NCI-H446 (cell line): Measurements from ENCODE around the gene HLA-DMA.
"Not testable (repeated sequence)": the region's sequence is repeated elsewhere in the genome, so short reads cannot be mapped to it uniquely, and the experiment has no call there.

Experiments
- DNase-seq, 2 experiments: peaks; one replicate each; lab custom pipeline; 2025; lab: John Stamatoyannopoulos, UW

The HLA-DMA gene

GRCh38 chr6:32954986-32955802, 2.3 kb upstream of the HLA-DMA start:
- DNase-seq: no peak

DNA sequence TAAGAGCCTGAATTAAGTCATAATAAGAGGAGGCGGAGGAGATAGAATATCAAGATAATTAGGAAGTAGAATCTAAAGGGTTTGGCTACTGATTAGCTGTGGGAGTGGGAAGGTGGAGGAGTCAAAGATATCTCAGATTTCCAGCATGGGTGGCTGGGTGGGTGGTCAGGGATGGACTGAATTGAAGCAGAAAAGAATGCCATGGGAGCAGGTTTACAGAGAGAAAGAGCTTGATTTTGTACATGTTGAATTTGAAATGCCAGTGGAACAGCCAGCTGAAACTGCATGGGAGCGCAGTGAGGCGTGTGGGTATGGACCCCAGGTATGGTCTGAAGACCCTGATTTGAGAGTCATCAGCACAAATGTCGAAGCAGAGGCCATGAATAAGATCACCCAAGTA, 1.4 kb upstream of the HLA-DMA start:
- no peak for DNase-seq

- no peak for DNase-seq
These were observed 878 bp upstream of the HLA-DMA start for GRCh38 chr6:32953775-32954174.

GRCh38 chr6:32950449-32950848, 2.4 kb downstream of the HLA-DMA start:
- DNase-seq: no peak

DNA sequence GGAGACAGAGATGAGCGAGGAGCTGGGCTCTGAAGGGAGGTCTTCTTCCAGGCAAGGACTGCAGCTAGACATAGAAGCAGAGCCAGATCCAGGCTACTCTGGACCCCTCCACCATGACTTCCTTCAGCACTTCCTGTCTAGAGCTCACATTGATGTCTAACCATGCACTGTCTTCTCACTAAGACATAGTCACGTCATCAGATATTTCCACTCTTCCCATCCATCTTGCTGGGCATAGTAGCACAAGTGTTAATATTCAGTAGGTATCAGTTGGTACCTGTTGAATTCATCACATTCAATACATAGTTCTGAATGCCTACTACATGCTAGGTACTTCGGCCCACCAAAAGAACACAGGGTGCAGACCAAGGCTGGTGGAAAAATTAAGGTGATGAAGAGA, 2.9 kb downstream of the HLA-DMA start:
- DNase-seq: no peak

DNA sequence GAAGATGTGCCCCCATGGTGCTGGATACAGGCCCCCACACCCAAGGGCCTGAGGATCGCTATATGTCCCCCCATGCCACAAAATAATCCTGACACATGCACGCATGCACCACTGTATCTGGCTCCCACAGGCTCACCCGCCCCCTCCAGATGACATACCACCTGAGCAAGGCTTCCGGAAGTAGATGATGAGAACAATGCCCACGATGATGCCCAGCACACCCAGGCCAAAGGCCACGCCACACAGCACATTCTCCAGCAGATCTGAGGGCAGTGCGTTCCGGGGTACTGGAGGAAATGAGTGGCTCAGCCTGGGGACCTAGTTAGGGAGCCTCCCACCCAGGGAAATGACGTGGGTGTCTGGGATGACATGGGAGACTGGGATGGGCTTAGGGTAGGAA, 3.8 kb downstream of the HLA-DMA start:
- DNase-seq: no peak

DNA sequence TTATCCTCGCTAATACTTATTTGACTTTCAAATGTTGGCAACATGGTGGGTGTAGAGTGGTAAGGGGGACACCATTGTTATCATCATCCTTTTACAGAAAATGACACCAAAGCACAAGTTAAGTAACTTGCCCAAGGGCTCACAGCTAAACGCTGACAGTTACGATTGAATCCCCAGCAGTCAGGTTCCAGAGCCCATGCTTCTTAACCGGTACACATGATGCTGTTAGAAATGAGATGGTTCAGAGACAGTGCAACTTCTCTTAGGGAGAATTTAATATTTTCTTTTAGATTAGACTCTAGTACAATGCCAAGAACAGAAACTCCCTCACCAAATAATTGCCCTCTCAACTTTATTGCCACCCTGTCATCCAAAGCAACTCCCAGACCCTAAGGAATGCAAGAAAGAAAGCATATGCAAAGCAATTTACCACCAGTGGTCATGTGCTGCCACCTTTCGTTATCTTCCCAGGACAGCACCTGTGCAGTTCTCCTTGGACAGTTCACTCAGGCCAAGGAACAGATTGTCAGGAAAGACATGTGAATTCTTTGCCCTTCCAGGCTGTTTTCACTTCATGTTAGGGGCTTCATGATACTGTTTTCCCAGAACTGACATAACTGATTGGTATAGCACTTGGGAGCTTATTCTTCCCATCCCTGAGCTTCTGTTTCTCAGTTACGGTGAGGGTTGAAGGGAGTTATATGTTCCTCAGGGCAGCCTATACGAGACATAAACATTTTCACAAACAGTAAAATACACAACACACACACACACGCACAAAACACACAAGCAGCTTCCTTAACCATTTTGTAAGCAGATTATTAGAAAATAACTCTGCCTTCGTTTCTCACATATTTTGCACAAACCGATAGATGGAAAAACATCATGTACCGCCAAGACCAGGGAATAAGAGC, 5.1 kb downstream of the HLA-DMA start:
- peak; percentile 5 to 33 for DNase-seq

GRCh38 chr6:32946893-32947292, 6.0 kb downstream of the HLA-DMA start:
- DNase-seq: no peak

- DNase-seq: no peak
These were observed 6.9 kb downstream of the HLA-DMA start for GRCh38 chr6:32945953-32946352.

DNA sequence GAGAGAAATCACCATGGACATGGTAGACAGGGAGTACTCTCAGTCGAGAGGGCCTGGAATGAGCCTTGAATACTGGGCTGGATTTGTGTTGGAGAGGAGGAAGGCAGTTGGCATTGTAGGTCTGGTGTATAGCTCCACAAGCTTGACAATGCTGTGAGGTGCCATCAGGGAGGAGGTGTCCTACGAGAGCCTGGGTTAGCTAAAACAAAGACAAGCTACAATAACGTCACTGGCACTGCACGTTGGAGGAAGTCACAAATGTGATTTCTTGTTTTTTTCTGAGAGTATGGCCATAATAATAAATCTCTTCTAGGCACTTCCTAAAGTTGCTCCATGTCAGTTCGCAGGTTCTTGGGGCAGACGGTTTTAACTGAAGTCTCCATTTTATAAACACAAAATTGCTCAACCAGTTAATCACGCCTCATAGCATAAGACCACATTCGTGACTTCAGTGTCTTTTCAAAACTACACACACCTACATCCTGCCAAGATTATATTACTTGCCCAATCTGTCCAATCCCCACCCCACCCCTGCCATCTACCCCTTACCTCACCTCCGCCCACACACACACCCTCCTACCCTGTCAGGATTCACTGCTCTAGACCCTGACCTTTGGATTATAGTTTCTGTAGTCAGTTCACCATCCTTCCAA, 7.7 kb downstream of the HLA-DMA start:
- DNase-seq: no peak

DNA sequence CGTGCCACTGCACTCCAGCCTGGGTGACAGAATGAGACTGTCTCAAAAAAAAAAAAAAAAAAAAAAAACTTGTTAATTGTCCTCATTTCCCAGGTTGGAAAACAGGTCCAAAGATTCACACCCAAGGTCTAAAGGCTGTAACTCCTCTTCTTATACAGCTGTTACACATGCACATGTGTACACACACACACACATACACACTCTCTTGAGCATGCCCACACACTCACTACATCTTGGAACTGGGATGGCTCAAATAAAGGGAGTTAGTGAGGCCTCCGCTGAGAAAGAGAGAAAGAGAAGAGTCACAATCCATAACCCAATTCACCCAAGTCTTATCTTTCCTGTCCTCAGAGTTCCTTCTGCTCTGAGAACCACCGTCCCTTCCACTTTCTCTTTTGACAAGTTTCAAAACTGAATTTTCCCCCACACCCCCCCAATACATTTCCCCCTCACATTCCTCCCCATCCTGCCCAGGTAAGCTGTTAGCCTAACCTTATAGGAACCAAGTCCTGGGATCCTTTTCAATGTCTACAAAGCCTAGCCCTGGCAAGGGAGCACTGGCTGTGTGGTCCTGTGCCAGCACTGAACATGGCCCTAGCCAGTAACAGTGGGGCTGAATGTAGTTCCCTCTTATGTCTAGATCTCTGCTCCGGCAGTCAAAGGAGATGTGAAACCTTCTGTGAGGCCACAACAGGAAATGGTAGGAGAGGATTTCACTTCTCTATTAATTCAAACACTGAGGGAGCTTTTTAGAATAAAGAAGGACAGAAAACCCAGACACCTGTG, 8.8 kb downstream of the HLA-DMA start:
- no peak for DNase-seq

DNA sequence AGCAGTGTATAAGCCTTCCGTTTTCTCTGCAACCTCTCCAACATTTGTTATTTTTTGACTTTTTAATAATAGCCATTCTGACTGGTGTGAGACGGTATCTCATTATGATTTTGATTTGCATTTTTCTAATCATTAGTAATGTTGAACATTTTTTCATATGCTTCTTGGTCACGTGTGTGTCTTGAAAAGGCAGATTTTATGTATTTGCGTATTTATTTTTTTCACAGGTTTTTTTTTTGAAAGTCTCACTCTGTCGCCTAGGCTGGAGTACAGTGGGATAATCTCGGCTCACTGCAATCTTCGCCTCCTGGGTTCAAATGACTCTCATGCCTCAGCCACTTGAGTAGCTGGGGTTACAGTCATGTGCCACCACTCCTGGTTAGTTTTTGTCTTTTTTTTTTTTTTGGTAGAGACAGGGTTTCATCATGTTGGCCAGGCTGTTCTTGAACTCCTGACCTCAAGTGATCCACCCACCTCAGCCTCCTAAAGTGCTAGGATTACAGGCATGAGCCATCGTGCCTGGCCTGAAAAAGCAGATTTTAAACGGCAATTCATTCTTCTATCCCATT, 10.3 kb downstream of the HLA-DMA start:
- not testable (repeated sequence) for DNase-seq

DNA sequence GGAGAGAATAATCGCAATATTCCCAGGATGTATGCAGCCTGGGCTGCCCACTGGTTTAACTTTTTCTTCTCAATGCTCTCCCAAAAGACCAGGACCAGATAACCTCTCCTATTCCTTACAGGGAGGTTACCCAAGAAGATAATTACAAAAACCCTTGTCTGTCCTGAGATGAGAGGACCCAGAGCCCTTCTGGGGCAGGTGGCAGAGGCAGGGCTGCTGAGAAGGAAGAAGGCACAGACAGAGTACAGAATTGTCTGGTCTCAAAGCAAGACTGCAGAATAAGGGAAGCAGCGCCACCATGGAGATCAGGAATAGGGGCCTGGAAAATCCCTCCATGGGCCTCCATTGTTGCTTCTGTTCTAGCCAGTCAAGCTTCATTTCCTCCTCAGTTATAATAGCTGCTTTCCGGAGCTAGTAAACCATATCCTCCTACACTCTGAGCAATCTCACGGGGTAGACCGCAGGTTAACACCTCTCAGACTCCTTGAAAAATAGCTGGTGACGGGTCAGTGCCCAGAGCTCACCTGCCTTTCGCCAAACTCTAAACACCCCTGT, 11.6 kb downstream of the HLA-DMA start:
- DNase-seq: no peak

DNA sequence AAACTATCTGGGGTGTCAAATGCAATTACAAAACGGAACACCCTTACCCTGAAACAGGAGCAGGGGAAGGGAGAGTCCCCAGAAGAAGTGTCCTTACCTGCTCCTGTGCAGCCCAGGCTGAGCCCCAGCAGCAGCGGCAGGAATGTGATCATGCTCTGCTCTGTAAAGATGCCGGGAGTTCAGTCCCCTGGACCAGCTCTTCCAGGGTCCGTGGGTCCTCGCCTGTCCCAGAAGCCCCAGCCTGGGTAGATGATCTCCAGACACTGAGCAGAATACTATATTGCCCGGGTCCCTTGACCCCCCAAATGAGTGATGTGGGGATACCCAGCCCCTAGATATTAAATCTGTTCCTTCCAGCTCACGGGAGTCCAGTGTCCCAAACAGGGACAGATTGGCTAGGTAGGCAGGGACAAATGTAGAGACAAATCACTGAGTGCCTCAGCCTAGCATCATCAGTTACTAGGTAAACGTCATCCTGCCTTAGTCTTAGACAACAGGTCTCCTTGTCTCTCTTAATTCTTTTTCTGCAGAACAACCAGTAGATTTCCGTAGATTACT, 12.2 kb downstream of the HLA-DMA start, which contains the start of gene HLA-DMB:
HLA-DMB (minus strand) TSS at position 373 of the 558 bp plus-strand sequence; CDS start at position 152, 221 bp downstream.
- DNase-seq: peak; percentile 60 to 68

- DNase-seq: no peak
These were observed 14.4 kb downstream of the HLA-DMA start for GRCh38 chr6:32938494-32938893.

GRCh38 chr6:32937230-32937633, 15.7 kb downstream of the HLA-DMA start:
- no peak for DNase-seq

DNA sequence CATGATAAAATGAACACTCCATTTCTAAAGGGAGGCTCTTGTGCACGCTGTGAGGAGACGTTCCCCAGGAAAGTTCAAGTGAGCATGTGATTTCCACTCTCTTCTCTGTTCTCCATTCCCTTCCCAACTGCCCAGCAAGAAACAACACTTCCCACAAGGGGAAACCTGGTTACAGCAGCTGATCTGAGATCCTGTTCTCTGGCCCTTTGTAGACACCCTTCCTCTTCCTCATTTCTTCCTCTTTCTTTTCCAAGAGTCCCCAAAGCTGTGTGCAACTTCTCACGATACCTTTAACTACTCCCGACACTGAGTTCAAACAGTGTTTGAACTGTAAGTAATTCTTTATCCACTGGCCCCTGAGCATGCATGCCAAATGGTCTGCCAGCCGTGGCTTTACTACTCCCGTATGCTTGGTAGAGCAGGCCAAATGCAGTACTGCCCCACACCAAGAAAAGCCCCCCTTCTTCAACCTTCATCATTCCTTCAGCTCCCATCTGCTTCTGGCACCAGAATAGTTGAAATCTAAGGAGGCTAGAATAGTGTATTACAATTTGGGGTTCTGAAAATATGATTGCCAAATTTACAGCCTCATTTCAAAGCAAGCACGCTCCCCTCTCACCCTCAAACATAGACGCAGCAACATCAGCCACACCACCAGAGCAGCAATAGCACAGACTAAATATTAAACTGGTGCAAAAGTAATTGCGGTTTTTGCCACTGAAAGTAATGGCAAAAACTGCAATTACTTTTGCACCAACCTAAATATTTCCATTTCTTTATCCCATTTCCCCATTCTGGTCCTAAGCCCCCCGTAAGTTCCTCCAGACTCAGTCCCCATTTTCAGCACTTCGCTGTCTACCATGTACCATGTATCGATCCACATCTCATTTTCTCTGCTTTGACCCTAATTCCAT, 16.4 kb downstream of the HLA-DMA start:
- DNase-seq: no peak

DNA sequence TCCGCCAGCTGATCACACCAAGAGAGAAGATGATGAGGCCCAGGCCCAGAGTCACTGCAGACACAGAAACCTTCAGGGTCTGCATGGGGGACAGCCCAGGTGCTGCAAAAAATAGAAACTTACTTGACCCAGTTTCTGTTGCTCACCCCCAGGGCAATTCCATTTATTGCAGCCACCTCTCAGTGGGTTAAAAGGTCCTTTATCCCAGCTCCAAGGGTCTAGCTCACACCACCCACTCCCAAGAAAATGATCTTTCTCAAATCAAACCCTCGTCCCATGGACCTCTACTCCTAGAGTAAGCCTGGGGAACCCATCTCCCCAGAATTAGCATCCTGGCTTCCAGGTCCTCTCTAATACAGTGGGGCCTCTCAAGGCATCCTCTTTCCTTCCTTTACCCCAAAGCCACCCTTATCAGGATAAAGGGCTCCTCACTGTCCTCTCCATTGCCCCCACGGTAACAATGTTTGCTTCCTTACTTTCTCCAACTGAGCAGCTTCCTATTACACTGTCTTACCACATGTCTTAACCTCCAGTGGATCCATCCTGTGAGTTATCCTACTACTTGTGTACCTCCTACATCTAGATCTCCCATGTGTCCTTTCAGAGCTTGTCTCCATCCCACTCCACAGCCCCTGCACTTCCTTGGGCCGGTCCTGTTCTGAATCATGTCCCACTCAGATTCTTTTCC, 17.2 kb downstream of the HLA-DMA start:
- no peak for DNase-seq

- peak; percentile 73 for DNase-seq
These were observed 19.2 kb downstream of the HLA-DMA start for GRCh38 chr6:32933661-32934085.
